HG02571 (cell line): Measurements from ENCODE around the gene SNRNP48.

Experiments used
- ATAC-seq: cut with Tn5 transposase; IDR thresholded peaks from one replicate; pipeline ENCODE4 v1.9.1; 2021; ENCODE audit warnings: mild to moderate bottlenecking, moderate library complexity; ENCODE audit not compliant: unreplicated experiment

Gene SNRNP48

DNA sequence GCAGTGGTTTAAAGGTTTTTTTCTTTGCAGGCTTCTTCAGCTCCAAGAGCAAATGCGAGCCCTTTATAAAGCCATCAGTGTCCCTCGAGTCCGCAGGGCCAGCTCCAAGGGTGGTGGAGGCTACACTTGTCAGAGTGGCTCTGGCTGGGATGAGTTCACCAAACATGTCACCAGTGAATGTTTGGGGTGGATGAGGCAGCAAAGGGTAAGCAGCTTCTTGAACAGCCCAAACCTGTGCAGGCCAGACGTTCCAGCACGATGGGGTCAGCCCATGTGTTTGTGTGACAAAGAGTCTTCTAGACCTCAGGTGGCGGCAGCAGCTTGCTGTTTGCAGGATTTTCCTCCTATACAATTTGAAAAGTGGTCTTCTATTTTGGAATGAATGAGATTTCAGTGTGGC lies 30.8 kb upstream of the SNRNP48 start:
- ATAC-seq, result no peak

DNA sequence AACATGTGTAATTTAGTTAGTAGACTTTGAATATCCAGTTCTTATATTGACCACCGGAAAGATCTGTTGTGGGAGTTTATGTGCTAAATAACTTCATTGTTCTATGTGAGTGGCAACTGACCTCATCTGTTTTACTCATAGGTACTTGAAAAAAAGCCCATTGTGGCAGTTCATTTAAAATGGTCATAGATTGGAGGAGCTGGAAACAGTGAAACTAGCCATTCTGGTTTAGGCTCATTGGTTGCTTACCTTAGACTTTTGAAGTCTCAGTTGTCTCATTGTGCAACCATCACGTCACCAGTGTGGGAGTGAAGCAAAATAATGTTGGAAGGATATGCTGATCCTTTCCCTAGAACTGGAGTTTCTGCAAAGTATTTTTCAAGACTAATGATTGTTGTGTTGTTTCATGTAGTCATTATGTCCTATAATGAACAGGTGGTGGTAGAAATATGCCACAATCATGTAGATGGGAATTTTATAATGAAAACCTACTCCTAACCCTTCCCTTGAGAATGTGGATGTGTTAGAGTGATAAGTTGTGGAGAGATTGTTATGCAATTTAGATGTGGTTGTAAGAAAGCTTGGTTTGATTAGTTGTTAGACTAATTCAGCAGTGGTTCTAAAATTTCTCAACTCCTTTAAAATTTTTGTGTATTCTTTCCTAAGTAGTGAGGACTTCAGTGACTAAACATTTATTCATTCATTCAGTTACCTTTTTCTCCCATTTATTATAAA lies 30.2 kb upstream of the SNRNP48 start:
- no peak for ATAC-seq

DNA sequence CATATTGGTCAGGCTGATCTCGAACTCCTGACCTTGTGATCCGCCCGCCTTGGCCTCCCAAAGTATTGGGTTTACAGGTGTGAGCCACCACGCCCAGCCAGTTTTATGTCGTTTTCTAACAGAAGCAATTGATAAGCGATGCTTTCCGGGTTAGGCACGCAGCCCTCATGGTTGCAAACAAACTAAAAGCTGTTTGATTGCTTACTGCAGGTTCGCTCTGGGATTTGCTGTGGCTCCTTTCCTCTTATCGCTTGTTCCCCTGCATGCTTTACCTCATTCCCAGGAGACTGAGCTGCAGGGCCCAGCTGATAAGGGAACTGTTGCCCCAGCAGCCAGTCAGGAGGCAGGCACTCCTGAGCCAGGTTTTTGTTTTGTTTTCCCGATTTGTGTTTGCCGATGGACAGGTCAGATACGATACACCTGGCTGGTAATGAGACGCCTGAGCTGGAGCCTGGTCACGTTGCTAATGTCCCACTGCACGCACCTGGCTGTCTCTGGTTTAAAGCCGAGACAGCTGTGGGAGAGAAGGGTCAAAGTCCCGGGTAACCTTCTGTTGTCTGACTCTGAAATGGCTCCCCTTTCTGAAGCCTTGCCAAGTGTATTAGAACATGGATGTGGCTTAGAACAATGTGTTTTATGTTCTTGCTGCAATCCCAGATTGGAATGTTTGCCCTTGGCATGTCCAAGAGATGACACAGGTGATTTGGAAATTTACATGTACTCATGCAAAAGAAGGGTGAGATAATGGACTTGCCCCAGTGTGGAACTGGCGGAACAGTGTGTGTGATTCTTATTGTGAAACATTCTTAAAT lies 28.6 kb upstream of the SNRNP48 start:
- ATAC-seq, result no peak

DNA sequence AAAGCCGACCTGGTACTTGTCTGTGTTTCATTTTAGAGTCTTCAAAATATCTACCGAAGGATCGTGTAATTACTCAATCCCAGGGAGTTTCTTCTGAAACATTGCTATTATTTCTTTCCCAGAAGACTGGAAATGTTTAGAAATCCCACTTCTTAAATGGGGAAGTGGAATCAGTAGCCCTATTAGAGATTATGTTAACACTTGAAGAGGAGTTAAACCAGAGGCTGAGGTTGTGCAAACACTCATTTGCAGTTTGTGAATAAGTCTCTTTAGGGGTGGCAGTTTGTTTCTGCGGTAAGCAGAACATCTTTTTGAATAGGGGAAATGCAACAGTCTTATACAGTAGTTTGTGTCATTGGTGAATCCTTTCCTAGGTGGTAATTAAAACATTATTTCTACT lies 27.2 kb upstream of the SNRNP48 start:
- ATAC-seq, result no peak

DNA sequence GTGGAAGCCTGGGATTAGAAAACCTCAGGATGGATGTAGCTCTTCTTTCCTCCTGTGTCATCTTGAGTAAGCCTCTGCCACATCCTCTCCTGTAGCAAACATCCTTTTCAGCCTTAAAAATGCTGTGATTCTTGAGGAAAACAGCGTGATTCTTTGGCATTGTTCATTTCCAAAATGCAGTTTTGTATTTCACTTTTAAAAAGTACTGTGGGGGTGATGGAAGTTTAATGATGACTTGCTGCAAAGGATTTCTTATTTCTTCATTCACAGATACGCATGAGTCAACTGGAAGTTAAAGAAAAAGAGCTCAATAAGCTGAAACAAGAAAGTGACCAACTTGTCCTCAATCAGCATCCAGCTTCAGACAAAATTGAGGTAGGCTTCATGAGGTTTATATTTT lies 23.9 kb upstream of the SNRNP48 start:
- no peak for ATAC-seq

DNA sequence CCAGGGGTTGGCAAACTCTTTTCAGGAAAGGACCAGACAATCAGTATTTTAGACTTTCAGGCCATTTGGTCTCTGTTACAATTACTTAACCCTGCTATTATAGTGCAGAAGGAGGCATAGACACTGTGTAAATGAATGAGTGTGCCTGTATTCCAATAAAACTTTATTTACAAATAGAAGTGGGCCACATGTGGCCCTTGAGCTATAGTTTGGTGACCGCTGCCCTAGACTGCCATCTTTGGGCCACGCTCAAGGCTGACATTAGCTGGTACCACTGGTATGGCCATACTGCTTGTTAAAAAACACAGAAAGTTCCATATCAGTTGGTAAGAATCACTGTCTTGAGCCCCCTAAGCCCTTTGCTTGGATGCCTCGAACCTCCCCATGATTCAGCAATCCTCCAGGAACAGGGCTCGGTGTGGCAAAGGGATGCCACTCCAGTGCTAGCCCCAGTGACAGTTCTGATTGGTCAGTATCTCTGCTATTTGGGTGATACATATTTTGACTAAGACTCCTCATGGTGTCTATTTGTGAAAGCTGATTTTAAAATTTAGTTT lies 23.3 kb upstream of the SNRNP48 start:
- ATAC-seq, result no peak

DNA sequence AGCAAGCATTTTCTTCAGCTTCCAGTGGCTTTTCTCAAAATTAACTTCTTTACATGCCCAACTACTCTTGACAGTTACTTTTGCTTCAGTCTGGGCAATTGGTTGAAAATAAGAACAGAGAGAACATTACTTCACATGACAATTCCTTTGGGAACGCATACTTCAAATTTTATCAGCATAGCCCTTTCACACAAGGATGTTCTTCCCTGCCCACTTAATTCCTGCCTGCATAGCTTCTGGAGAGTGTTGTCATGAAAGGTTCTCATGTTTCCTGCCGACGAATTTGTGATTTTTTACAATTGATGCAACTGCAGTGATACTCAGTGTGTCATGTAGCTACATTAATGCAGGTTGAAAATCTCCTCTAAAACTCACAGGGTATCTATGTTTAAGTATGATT lies 22.0 kb upstream of the SNRNP48 start:
- ATAC-seq, result no peak

DNA sequence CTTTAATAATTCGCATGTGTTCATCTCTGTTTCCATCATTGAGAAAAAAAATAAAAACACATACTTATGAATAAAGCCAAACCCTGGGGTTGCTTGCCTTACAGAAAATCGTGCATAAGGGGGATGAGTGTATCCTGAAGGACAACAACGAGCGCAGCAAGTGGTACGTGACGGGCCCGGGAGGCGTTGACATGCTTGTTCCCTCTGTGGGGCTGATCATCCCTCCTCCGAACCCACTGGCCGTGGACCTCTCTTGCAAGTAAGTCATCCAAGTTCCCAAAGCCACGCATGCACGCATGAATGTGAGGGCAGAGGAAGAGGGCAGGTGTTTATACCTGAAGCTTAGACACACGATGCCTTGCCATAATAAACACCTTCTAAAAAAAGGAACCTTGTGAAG lies 20.9 kb upstream of the SNRNP48 start:
- no peak for ATAC-seq

DNA sequence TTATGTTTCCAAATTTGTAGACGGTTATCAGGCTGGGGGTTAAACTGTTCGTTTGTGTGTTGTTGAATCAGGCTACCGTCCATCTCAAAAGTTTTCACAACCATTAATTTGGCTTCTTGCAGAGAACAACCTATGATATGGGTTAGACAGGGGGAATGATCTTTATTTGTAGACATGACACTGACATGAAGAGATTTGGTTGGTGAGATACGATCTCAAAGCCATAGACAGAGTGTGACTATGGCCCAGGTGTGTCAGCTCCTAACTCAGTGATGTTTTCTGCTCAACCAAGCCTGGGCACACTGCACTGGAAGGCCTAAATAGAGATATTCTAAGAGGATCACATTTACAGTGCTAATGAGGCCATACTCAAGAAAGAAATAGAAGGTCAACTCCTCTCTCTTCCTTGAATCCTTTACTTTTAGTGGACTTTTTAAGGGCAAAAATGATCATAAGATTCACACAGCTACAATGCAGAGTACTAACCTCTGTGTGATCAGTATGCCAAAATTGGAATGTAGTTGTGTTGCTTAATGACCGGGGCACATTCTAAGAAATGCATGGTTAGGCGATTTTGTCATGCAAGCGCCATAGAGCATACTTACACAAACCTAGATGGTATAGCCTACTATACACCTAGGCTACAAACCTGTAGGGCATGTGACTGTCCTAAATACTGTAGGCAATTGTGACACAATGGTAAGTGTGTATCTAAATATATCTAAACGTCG lies 17.6 kb upstream of the SNRNP48 start:
- ATAC-seq, result no peak

DNA sequence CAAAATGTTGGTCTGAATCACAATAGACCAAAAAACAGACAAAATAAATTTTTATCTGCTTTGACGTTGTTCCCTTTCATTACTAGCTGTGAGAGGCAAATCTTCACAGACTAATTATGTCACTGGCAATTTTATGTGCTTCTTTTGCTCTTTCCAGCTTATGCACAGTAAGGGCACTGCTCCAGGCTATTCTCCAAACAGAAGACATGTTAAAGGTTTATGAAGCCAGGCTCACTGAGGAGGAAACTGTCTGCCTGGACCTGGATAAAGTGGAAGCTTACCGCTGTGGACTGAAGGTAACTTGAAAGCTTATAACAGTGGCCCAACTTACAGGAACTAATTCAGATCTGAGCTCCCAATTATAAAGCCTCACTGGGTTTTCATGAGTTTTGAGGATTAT lies 15.5 kb upstream of the SNRNP48 start:
- ATAC-seq, result no peak

DNA sequence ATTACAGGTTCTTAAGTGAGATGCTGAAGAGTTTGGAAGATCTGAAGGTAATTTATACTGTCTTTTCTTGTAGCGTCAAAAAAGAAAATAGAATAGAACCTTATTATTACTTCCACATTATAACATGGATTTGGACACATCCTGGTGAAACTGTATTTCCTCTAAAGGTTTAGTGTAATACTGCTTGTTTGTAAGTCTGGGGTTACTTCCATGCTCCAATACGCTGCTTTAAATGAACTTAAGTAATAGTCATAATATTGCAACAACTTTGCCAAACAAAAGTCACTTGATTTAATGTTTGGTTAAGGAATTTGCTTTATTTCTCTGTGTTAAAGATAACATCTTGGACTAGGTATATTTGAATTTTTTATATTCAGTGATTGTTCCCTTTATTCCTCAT lies 11.5 kb upstream of the SNRNP48 start:
- no peak for ATAC-seq

DNA sequence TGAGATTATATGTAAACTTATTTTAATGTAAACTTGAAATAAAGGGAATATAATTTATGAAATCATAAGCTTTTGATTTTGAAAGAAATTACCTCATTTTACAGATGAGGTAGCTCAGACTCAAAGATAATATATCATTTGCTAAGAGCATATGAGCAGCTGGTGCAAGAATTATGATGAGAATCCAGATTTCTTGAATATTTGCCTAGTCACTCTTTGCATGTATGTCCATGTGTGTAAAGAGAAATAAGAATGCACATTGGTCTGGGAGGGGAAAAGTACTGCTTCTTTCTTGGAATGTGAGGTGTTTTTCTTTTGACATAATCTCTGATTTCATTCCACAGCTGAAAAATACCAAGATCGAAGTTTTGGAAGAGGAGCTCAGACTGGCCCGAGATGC lies 11.1 kb upstream of the SNRNP48 start:
- ATAC-seq, result no peak

DNA sequence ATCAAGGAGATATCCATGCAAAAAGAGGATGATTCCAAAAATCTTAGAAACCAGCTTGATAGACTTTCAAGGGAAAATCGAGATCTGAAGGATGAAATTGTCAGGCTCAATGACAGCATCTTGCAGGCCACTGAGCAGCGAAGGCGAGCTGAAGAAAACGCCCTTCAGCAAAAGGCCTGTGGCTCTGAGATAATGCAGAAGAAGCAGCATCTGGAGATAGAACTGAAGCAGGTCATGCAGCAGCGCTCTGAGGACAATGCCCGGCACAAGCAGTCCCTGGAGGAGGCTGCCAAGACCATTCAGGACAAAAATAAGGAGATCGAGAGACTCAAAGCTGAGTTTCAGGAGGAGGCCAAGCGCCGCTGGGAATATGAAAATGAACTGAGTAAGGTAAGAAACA lies 10.1 kb upstream of the SNRNP48 start:
- no peak for ATAC-seq

DNA sequence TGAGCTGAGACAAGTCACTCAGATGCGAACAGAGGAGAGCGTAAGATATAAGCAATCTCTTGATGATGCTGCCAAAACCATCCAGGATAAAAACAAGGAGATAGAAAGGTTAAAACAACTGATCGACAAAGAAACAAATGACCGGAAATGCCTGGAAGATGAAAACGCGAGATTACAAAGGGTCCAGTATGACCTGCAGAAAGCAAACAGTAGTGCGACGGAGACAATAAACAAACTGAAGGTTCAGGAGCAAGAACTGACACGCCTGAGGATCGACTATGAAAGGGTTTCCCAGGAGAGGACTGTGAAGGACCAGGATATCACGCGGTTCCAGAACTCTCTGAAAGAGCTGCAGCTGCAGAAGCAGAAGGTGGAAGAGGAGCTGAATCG lies 9.5 kb upstream of the SNRNP48 start:
- ATAC-seq, result no peak

DNA sequence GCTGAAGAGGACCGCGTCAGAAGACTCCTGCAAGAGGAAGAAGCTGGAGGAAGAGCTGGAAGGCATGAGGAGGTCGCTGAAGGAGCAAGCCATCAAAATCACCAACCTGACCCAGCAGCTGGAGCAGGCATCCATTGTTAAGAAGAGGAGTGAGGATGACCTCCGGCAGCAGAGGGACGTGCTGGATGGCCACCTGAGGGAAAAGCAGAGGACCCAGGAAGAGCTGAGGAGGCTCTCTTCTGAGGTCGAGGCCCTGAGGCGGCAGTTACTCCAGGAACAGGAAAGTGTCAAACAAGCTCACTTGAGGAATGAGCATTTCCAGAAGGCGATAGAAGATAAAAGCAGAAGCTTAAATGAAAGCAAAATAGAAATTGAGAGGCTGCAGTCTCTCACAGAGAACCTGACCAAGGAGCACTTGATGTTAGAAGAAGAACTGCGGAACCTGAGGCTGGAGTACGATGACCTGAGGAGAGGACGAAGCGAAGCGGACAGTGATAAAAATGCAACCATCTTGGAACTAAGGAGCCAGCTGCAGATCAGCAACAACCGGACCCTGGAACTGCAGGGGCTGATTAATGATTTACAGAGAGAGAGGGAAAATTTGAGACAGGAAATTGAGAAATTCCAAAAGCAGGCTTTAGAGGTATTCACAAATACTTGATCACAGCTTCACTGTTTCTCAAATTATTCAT lies 8.9 kb upstream of the SNRNP48 start:
- no peak for ATAC-seq

DNA sequence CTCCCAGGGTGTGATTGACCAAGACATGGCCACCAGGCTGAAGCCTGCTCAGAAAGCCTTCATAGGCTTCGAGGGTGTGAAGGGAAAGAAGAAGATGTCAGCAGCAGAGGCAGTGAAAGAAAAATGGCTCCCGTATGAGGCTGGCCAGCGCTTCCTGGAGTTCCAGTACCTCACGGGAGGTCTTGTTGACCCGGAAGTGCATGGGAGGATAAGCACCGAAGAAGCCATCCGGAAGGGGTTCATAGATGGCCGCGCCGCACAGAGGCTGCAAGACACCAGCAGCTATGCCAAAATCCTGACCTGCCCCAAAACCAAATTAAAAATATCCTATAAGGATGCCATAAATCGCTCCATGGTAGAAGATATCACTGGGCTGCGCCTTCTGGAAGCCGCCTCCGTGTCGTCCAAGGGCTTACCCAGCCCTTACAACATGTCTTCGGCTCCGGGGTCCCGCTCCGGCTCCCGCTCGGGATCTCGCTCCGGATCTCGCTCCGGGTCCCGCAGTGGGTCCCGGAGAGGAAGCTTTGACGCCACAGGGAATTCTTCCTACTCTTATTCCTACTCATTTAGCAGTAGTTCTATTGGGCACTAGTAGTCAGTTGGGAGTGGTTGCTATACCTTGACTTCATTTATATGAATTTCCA lies 4.6 kb upstream of the SNRNP48 start:
- no peak for ATAC-seq

DNA sequence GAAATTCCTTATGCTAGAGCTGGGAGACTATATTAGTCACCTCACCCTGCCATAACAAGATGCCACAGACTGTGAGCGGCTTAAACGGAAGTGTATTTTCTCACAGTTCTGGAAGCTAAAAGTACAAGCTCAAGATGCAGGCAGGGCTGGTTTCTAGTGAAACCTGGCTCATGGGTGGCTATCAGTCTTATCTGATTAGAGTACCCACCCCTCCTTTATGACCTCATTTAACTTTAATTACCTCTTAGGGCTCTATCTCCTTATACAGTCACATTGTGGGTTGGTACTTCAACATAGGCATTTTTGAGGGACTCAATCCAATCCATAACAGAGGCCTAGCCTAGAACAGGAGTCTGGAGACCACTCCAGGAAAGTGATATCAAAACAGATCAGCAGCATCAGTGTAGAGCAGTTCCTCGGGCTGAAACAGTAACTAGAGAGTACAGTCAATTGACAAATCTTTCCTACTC lies 2.3 kb upstream of the SNRNP48 start:
- no peak for ATAC-seq

DNA sequence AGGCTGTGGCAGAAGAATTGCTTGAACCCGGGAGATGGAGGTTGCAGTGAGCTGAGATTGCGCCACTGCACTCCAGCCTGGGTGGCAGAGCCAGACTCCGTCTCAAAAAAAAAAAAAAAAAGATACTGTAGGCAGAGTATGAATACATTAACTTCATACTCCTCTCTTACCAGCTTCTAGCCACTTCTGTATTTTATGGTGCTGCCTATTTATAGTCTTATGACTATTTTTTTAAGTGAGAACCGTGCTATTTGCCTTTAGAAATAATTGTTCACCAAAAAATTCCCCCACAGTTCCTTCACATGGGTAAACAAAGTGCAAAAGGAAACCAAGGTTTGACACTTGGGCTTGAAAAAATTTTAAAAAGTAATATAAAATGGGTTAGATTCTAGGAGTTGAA lies 1.5 kb upstream of the SNRNP48 start:
- ATAC-seq, result no peak

DNA sequence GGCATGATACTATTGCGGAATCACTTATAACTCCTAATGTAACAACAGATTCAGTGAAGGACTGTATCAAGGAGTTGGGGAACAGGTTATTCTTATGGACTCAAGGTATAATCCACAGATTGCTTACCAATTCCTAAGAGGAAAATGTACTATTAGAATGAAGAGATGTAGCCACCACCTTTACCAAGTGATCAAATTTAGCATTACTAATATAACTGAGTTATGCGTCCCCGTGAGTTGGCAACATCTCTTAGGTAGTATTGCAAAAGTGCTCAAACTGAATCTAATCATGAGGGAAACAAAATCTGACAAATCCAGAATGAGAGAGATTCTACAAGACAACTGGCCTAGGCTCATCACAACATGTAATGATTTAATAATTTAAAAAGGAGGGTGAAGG lies 777 bp upstream of the SNRNP48 start:
- ATAC-seq, result no peak

DNA sequence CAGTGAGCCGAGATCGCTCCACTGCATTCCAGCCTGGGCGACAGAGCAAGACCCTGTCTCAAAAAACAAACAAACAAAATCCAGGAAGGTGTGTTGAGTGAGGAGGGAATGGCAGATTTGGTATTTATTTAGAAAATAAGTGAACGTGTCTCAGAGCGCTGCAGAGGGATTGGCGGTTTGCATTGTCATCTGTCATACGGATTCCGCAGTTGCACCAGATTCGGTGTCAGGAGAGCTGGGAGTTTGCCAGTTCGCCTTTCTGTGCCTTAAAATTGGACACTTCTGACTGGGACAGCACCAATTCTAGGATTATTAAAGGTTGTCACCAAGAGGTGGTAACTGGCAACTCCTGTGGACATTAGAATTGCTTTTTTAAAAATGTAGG lies 912 bp downstream of the SNRNP48 start:
- no peak for ATAC-seq
